HL-60/S4 (cell line): ENCODE results near the gene SSR1.
"Not testable (repeated sequence)": the region's sequence is repeated elsewhere in the genome, so short reads cannot be mapped to it uniquely, and the experiment has no call there.

ENCODE experiments used
- in situ Hi-C: fragments of 300-500 bp; cut with MboI; formaldehyde crosslinking; loops from 2 replicates; pipeline ENCODE4 v1.14.3; 2022; ENCODE audit warnings: low sequenced_read_pairs

Gene SSR1

DNA sequence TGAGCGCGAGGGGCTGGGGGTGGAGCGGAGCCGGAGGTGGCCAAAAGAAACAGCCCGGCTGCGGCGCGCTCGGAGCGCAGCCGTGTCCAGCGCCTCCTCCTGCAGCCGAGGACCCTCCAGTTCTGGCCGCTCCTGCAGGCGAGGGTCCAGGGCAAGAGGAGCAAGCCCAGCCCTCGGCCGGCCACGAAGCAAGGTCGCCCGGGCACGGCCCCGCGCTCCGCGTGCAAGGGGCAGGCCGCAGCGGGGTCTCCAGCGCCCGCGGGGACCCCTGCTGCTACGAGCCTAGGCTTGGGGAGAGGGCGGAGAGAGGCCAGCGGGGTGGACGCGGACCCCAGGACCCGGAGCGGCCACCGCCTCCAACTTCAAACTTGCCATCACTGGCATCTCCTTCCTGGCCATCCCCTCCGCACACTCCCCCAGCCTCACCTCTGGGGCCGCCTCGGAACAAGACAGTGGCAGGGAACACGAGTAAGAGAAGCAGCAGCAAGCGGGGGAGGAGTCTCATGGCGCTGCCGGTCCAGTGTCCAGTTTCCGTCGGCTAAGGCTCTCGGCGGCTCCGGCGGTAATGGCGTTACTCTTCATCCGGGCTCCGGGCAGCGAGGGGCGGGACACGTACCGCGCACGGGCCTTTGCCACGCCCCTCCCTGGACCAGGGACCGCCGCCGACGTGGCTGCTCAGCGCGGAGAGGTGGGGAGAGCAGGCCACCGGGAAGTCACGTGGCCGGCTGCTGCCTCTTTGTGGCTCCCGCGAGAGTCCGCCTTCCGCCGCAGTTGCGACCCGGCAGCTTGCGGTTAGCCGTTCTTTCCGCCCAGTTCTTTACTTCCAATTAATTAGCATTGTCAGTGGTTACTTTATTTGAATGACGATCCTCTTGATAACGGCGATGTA is at the start of gene SSR1:
SSR1 (minus strand) TSS at position 584 of the 889 bp plus-strand sequence; CDS start at position 505, 79 bp downstream.
- in situ Hi-C loops = no loop called here

DNA sequence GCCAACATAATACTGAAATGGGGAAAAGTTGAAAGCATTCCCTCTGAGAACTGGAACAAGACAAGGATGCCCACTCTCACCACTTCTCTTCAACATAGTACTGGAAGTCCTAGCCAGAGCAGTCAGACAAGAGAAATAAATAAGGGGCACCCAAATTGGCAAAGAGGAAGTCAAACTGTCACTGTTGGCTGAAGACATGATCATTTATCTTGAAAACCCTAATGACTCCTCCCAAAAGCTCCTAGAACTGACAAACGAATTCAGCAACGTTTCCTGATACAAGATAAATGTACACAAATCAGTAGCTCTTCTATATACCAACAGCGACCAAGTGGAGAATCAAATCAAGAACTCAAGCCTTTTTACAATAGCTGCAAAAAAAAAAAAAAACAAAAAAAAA is 38.9 kb upstream of the SSR1 start:
- in situ Hi-C loops = not testable (repeated sequence)

GRCh38 chr6:7350591-7350990 is 37.6 kb upstream of the SSR1 start:
- in situ Hi-C loops = not testable (repeated sequence)

DNA sequence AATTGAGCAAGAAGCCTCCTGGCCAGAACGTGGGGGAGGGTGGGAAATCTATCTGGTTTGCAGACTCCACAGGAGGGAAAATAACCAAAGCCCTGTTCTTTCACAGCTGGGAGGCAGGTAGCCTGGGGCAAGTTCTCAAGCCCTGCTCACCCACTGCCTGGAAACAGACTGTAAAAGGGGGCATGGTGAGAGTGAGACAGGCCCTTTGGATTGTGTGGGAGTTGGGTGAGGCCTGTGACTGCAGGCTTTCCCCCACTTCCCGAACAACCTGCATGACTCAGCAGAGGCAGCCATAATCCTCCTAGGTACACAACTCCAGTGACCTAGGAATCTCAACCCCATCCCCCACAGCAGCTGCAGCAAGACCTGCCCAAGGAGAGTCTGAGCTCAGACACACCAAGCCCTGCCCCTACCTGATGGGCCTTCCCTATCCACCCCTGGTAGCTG is 34.6 kb upstream of the SSR1 start:
- in situ Hi-C loops = not testable (repeated sequence)

GRCh38 chr6:7344773-7345450 is 31.9 kb upstream of the SSR1 start:
- in situ Hi-C loops = not testable (repeated sequence)

GRCh38 chr6:7343546-7344475 is 30.8 kb upstream of the SSR1 start:
- in situ Hi-C loops = no loop called here

- in situ Hi-C loops = no loop called here
Measured at GRCh38 chr6:7341989-7342742, 29.2 kb upstream of the SSR1 start.

- in situ Hi-C loops = no loop called here
Measured at GRCh38 chr6:7341271-7341670, 28.3 kb upstream of the SSR1 start.

- in situ Hi-C loops = not testable (repeated sequence)
Measured at GRCh38 chr6:7339007-7339732, 26.2 kb upstream of the SSR1 start.

DNA sequence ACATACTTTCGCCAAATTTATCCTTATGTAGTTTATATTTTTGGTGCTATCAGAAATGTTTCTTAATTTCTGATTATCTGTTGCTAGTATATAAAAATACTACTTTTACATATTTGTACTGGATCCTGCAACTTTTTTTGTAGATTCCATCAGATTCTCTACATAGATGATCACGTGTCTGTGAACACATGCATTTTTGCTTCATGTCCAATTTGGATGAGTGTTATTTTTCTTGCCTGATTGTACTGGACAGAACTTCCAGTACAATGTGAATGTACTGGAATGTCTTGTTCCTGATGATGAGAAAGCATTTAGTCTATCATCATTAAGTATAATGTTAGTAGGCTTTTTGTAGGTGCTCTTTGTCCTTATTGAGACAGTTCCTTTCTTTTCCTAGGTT is 25.0 kb upstream of the SSR1 start:
- in situ Hi-C loops = no loop called here

- in situ Hi-C loops = no loop called here
Measured at GRCh38 chr6:7335519-7335918, 22.5 kb upstream of the SSR1 start.

GRCh38 chr6:7334685-7335084 is 21.7 kb upstream of the SSR1 start:
- in situ Hi-C loops = no loop called here

DNA sequence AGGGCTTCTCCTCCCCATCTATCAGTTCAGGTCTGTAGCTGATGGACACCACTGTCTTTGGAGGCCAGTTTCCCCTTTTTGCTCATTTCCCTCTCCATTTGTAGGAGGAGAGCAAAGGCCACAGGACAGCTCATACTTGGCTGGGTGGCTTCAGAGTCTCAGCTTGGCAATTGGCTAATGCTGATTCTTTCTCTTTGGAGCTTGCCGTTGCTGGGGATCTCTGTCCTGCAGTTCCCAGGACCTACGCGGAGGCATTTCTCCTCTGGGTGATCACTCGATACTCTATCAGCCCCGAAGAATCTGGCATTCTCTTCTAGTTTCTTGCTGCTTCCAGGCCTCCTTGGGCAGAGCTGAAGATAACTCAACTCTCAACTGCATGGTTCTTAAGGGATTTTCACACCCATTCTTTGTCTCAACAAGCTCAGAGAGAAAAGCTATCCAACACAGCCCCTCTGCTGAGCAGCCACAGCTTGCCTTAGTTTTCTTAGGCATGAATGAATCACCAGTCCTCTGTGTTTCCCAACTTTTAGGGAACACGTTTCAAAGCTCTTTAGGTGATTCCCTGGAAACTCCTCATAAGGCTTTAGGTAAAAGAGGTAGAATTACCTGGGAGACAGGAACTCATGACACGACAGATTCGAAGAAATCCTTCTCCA is 19.2 kb upstream of the SSR1 start:
- in situ Hi-C loops = no loop called here

GRCh38 chr6:7331452-7331851 is 18.5 kb upstream of the SSR1 start:
- in situ Hi-C loops = no loop called here

DNA sequence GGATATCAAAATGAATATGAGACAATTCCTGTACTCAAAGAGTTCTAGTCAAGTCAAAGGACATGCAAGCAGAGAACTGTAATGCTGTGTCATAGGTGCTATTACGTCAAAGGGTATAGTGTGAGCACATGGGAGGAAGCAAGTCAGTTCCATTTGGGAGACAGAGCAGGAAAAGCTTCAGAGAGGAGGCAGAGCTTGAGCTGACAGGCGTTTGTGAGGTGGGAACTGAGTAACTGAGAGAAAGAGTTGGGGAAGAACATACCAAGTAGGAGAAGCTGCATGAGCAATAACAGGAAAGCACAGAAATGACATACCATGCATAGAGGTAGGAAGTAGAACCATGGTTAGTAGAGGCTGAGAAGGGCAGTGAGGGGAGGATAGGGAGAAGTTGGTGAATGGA is 15.2 kb upstream of the SSR1 start:
- in situ Hi-C loops = no loop called here

- in situ Hi-C loops = no loop called here
Measured at GRCh38 chr6:7325750-7326149, 12.8 kb upstream of the SSR1 start.

DNA sequence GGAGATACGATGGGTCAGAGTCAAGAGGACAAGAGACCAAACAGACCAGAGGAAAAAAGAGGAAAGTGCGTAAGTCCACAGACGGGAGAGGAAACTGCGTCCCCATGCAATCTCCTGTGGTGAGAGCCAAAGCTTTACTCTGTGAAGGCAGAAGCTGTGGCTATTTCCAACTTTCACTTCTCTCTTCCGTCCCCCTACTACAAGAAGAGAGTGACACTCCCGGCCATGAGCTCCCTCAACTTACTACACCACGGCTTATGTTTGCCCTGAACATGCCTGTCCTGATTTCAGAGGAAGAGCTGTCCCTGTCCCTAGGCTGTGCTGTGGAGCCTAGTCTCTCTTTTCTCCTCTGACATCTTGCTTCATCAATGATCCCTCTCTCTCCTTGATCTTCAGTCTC is 11.5 kb upstream of the SSR1 start:
- in situ Hi-C loops = no loop called here

DNA sequence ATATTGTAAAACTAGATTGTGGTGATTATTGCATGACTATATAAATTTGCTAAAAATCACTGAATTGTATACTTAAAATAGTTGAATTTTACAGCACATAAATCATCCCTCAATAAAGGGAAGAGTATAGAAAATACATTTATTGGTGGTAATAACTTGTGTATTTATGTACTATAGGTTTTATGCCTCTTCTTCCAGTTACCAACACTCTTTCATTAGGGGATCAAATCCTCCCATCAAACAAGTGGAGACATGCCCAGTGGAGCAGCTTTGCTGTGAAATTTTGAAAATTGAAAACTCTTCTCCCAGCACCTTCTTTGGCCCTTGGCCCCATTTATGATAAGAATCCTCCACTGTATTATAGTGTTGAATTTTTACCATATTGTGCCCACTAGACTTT is 10.1 kb upstream of the SSR1 start:
- in situ Hi-C loops = no loop called here

DNA sequence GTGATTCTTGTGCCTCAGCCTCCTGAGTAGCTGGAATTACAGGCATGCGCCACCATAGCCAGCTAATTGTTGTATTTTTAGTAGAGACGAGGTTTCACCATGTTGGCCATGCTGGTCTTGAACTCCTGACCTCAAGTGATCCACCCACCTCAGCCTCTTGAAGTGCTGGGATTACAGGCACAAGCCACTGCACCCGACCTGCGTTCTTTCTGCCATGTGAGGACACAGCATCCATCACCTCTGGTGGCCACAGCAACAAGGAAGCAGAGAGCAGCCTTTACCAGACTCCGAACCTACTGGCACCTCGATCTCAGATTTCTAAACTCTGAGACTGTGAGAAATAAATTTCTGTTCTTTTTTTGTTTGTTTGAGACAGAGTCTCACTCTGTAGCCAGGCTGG is 8.9 kb upstream of the SSR1 start:
- in situ Hi-C loops = not testable (repeated sequence)
